Tibial nerve (tissue), 4 donors: Measurements from ENCODE around the gene PHF21B. TPM values are rescaled to one million over a fixed set of nuclear protein-coding genes. Genes with fewer than 3 reads are reported as not detected.

Experiments used
- DNase-seq, 2 donors: peaks; one replicate each; pipeline ENCODE4 v3.0.0-alpha.2; 2019; ENCODE audit warnings: low spot score in 2 of 2
- H3K27ac ChIP-seq, 4 donors: fragments of 200-600 bp; sonication (generic) in 3 of 4; one replicate each; pipeline ENCODE4 v1.5.1; 2017 to 2019; ENCODE audit warnings: mild to moderate bottlenecking in 1 of 4
- H3K27me3 ChIP-seq, 2 donors: fragments of 200-600 bp; sonication (generic) in 1 of 2; one replicate each; pipeline versions ENCODE4 v1.5.1 to v1.6.0; 2017 to 2019
- H3K36me3 ChIP-seq, 3 donors: fragments of 200-600 bp; sonication (generic); one replicate each; pipeline ENCODE4 v1.5.1; 2018 to 2019
- H3K4me1 ChIP-seq, 4 donors: fragments of 200-600 bp; sonication (generic) in 3 of 4; one replicate each; pipeline ENCODE4 v1.5.1; 2017 to 2019
- H3K4me3 ChIP-seq, 4 donors: fragments of 200-600 bp; sonication (generic) in 3 of 4; one replicate each; pipeline ENCODE4 v1.5.1; 2017 to 2019; ENCODE audit warnings: mild to moderate bottlenecking in 1 of 4, moderate library complexity in 1 of 4
- H3K9me3 ChIP-seq, 4 donors: fragments of 200-600 bp; sonication (generic) in 3 of 4; one replicate each; pipeline ENCODE4 v1.5.1; 2017 to 2019
- CTCF ChIP-seq, 5 experiments: fragments of 200-600 bp in 3 of 5; fragments of 450-650 bp in 2 of 5; sonication (generic) in 3 of 5; IDR thresholded peaks; one replicate each; pipeline ENCODE4 v1.5.1; 2016 to 2019; ENCODE audit warnings: antibody characterized with exemption in 5 of 5, mild to moderate bottlenecking in 3 of 5, moderate library complexity in 2 of 5
- EP300 ChIP-seq, 2 donors: sonication (generic); formaldehyde crosslinking; IDR thresholded peaks; one replicate each; pipeline ENCODE4 v1.6.1; 2017; ENCODE audit warnings: antibody characterized with exemption in 2 of 2, mild to moderate bottlenecking in 1 of 2
- POLR2A ChIP-seq, 2 donors: fragments of 450-650 bp; IDR thresholded peaks; one replicate each; pipeline ENCODE4 v1.6.1; 2017; ENCODE audit warnings: antibody characterized with exemption in 2 of 2, mild to moderate bottlenecking in 2 of 2, moderate library complexity in 2 of 2
- WGBS, 2 donors: methylation state at CpG; one replicate each; pipeline ENCODE4 v1.1.5; 2018; 5-methylcytosine and 5-hydroxymethylcytosine counted together
- total RNA-seq, 4 donors: library from RNA; depleted of rRNA; stranded (reverse); fragments of >200 nt; gene quantifications; one replicate each; pipeline ENCODE4 v1.1.0, GENCODE V29; 2016

PHF21B gene
- 1 to 10 TPM in 1 of 4 donors, under 1 TPM in 2, not detected in 1; 0.39 to 4.2 (median 0.90) TPM for total RNA-seq

- peak within 1 kb of the TSS in 1 of 4 donors; percentile 84 for H3K27ac ChIP-seq
- no peak for TF ChIP-seq EP300 (IDR thresholded peaks at IDR 0.05)
- TF ChIP-seq POLR2A (IDR thresholded peaks at IDR 0.05) = no peak
- no peak for TF ChIP-seq CTCF (IDR thresholded peaks at IDR 0.05)
- no peaks in the 10 kb centered on the region for H3K36me3 ChIP-seq
- 1% methylated on average over 47 to 61 of the region's 121 CpGs for WGBS, 2 donors
- no peaks in the 10 kb centered on the region for H3K9me3 ChIP-seq
- no peak for DNase-seq
- peaks cover 0 to 47% of the 10 kb centered on the region in 2 donors for H3K27me3 ChIP-seq
- peaks cover 0 to 46% (median 21%) of the 10 kb centered on the region in 4 donors for H3K4me1 ChIP-seq
- H3K4me3 ChIP-seq = peak within 1 kb of the TSS; percentile 37 to 66 (median 45)
These were observed at the start of gene PHF21B for GRCh38 chr22:45009606-45010531. TSS of gene PHF21B (minus strand) at chr22:45010005. CDS start at chr22:45009549, 456 bp downstream.

GRCh38 chr22:45059296-45059695, 49.5 kb upstream of the PHF21B start:
- Histone ChIP-seq H3K9me3 (no peaks in the 10 kb centered on the region), H3K4me1 (no peaks in the 10 kb centered on the region), H3K27me3 (peaks cover 0 to 6% of the 10 kb centered on the region in 2 donors), H3K27ac (no peak overlapping the region), H3K4me3 (no peak overlapping the region), H3K36me3 (no peaks in the 10 kb centered on the region)
- TF ChIP-seq EP300 (IDR thresholded peaks at IDR 0.05) = no peak
- TF ChIP-seq CTCF (IDR thresholded peaks at IDR 0.05) = no peak
- no peak for TF ChIP-seq POLR2A (IDR thresholded peaks at IDR 0.05)
- no peak for DNase-seq
- 86 to 90% methylated on average over 5 of the region's 5 CpGs for WGBS, 2 donors

GRCh38 chr22:45058622-45058912, 48.8 kb upstream of the PHF21B start:
- H3K27me3 ChIP-seq = peaks cover 0 to 6% of the 10 kb centered on the region in 2 donors
- H3K4me3 ChIP-seq = no peak overlapping the region
- H3K4me1 ChIP-seq = no peaks in the 10 kb centered on the region
- H3K36me3 ChIP-seq = no peaks in the 10 kb centered on the region
- no peak for DNase-seq
- H3K9me3 ChIP-seq = no peaks in the 10 kb centered on the region
- TF ChIP-seq POLR2A (IDR thresholded peaks at IDR 0.05) (no peak), EP300 (IDR thresholded peaks at IDR 0.05) (no peak)
- no peak overlapping the region for H3K27ac ChIP-seq
- 52 to 63% methylated on average over 2 of the region's 2 CpGs for WGBS, 2 donors

- WGBS, 2 donors = 77 to 79% methylated on average over 15 of the region's 15 CpGs
These were observed 46.1 kb upstream of the PHF21B start for GRCh38 chr22:45055936-45056335.

GRCh38 chr22:45053571-45053970, 43.8 kb upstream of the PHF21B start:
- no peak for DNase-seq
- peaks cover 0 to 6% of the 10 kb centered on the region in 2 donors for H3K27me3 ChIP-seq
- 68 to 80% methylated on average over 1 of the region's 1 CpG for WGBS, 2 donors
- no peaks in the 10 kb centered on the region for H3K36me3 ChIP-seq
- H3K27ac ChIP-seq = no peak overlapping the region
- TF ChIP-seq CTCF (IDR thresholded peaks at IDR 0.05) (no peak), POLR2A (IDR thresholded peaks at IDR 0.05) (no peak), EP300 (IDR thresholded peaks at IDR 0.05) (no peak)
- no peaks in the 10 kb centered on the region for H3K4me1 ChIP-seq
- no peak overlapping the region for H3K4me3 ChIP-seq
- no peaks in the 10 kb centered on the region for H3K9me3 ChIP-seq

More at GRCh38 chr22:45055936-45056335, 46.1 kb upstream of the PHF21B start:
- no peak for TF ChIP-seq EP300 (IDR thresholded peaks at IDR 0.05)
- TF ChIP-seq POLR2A (IDR thresholded peaks at IDR 0.05) = no peak
- no peak for TF ChIP-seq CTCF (IDR thresholded peaks at IDR 0.05)
- Histone ChIP-seq H3K9me3 (no peaks in the 10 kb centered on the region), H3K4me1 (no peaks in the 10 kb centered on the region), H3K27me3 (peaks cover 0 to 6% of the 10 kb centered on the region in 2 donors), H3K4me3 (no peak overlapping the region), H3K27ac (no peak overlapping the region), H3K36me3 (no peaks in the 10 kb centered on the region)
- DNase-seq = no peak
